Testis (tissue), 3 donors: ENCODE results near the gene AIMP1. TPM values are rescaled to one million over a fixed set of nuclear protein-coding genes. Genes with fewer than 3 reads are reported as not detected.

Experiments
- DNase-seq: peaks from one replicate; pipeline ENCODE4 v3.0.0-alpha.2; 2019
- H3K27ac ChIP-seq, 2 donors: fragments of 200-600 bp; sonication (generic); one replicate each; pipeline ENCODE4 v1.5.1; 2019
- H3K27me3 ChIP-seq: fragments of 200-600 bp; sonication (generic); one replicate; pipeline ENCODE4 v1.5.1; 2019
- H3K36me3 ChIP-seq: fragments of 200-600 bp; sonication (generic); one replicate; pipeline ENCODE4 v1.5.1; 2017; ENCODE audit warnings: low read depth; ENCODE audit errors: missing control alignments
- H3K4me1 ChIP-seq: fragments of 200-600 bp; sonication (generic); one replicate; pipeline ENCODE4 v1.5.1; 2019
- H3K4me3 ChIP-seq, 2 donors: fragments of 200-600 bp; sonication (generic); one replicate each; pipeline ENCODE4 v1.5.1; 2017 to 2019
- H3K9me3 ChIP-seq: fragments of 200-600 bp; sonication (generic); one replicate; pipeline ENCODE4 v1.5.1; 2017
- CTCF ChIP-seq, 3 experiments: fragments of 450-650 bp in 2 of 3; fragments of 200-600 bp in 1 of 3; sonication (generic) in 1 of 3; IDR thresholded peaks; one replicate each; pipeline ENCODE4 v1.5.1; 2016 to 2019; ENCODE audit warnings: antibody characterized with exemption in 3 of 3, mild to moderate bottlenecking in 2 of 3, moderate library complexity in 1 of 3
- POLR2A ChIP-seq: fragments of 450-650 bp; IDR thresholded peaks from one replicate; pipeline ENCODE4 v1.6.1; 2017; ENCODE audit warnings: antibody characterized with exemption, mild to moderate bottlenecking, moderate library complexity
- WGBS, 2 donors: methylation state at CpG; one replicate each; pipeline ENCODE4 v1.1.5; 2018; 5-methylcytosine and 5-hydroxymethylcytosine counted together
- intact Hi-C: fragments of 100-400 bp; cut with DNase I; formaldehyde crosslinking; loops from one replicate; pipeline ENCODE4 v1.15.1; 2023; ENCODE audit warnings: low total_unique reads
- polyA plus RNA-seq: library from polyadenylated mRNA; stranded (reverse); fragments of 350-450 nt; fragmentation: Illumina TruSeq; extraction: RNeasy Lipid Tissue Mini Kit (QIAGEN cat#74804); gene quantifications from one replicate; pipeline ENCODE4 v1.2.3, GENCODE V29; 2014; ENCODE audit warnings: low read depth, low replicate concordance; ENCODE audit not compliant: insufficient read depth
- total RNA-seq, 2 donors: library from RNA; depleted of rRNA; stranded (reverse); fragments of >200 nt; gene quantifications; one replicate each; pipeline ENCODE4 v1.2.3, GENCODE V29; 2016

AIMP1 gene
- total and polyA plus RNA-seq, 3 donors from 2014 or later: 17.7 to 26.3 (median 20.0) TPM

GRCh38 chr4:106301393-106302061 lies 14.8 kb upstream of the AIMP1 start:
- intact Hi-C loops: no loop called here
- WGBS, 2 donors: 74 to 79% methylated on average over 2 of the region's 2 CpGs
- no peak for DNase-seq
- H3K36me3 ChIP-seq: no peaks in the 10 kb centered on the region
- TF ChIP-seq CTCF (IDR thresholded peaks at IDR 0.05) (no peak), POLR2A (no peak)
- no peaks in the 10 kb centered on the region for H3K9me3 ChIP-seq
- no peak overlapping the region for H3K4me3 ChIP-seq
- no peak overlapping the region for H3K27ac ChIP-seq
- H3K27me3 ChIP-seq: no peaks in the 10 kb centered on the region
- no peaks in the 10 kb centered on the region for H3K4me1 ChIP-seq

DNA sequence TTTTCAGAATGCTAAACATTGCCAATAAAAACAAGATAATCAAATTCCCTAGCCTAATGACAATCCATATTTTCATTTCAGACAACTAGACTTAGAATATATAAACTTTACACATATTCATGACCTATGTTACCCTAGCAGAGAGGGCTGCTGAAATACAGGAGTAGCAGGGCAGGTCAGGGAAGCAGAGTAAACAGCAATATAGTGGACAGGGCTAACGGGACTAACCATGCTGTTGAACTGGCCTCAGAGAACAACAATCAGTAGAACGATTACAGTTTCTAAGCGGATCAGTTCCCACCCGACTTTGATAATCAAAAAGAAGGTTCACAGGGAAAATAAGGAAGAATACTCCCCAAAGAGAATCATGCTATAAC lies 14.3 kb upstream of the AIMP1 start:
- no peaks in the 10 kb centered on the region for H3K4me1 ChIP-seq
- H3K27me3 ChIP-seq: no peaks in the 10 kb centered on the region
- 73 to 81% methylated on average over 4 of the region's 4 CpGs for WGBS, 2 donors
- H3K9me3 ChIP-seq: no peaks in the 10 kb centered on the region
- no peaks in the 10 kb centered on the region for H3K36me3 ChIP-seq
- DNase-seq: no peak
- TF ChIP-seq POLR2A (no peak), CTCF (IDR thresholded peaks at IDR 0.05) (no peak)
- intact Hi-C loops: no loop called here
- no peak overlapping the region for H3K27ac ChIP-seq
- no peak overlapping the region for H3K4me3 ChIP-seq

DNA sequence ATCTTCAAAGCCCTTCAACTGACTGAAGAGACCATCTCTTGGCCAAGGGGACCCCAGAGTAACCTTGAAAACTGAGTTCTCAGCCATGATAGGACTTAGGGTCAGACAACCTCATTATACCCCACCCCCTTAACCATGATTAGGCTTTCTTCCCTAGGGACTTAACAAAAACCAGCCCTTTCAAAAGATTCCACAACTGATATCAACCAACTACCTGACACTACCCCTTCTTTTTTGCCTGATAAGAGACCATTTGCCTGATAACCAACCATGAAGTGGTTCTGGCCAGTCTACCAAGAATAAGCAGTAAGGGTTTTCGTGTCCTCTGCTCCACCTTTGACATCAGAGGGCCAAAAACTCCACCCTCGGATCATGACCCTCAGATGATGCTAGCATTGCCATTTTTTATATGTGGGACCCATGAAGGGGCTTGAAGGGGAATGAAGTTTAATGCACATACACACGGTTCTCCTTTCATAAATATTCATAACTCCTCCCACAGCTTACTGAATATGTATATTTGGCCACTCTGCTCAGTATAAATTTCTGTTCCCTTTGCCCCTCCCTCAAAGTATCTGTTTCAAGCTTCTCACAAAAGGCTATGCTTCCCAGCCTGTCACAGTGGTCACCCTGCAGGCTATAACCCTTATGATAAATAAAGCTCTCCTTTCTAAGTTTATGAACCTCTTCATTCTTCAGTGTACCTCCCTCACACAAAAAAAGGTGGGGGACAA lies 12.6 kb upstream of the AIMP1 start:
- no peaks in the 10 kb centered on the region for H3K36me3 ChIP-seq
- H3K27ac ChIP-seq: no peak overlapping the region
- intact Hi-C loops: no loop called here
- H3K4me3 ChIP-seq: no peak overlapping the region
- 84 to 91% methylated on average over 3 of the region's 3 CpGs for WGBS, 2 donors
- no peaks in the 10 kb centered on the region for H3K27me3 ChIP-seq
- DNase-seq: no peak
- no peak for TF ChIP-seq CTCF (IDR thresholded peaks at IDR 0.05)
- TF ChIP-seq POLR2A: no peak
- H3K4me1 ChIP-seq: no peaks in the 10 kb centered on the region
- no peaks in the 10 kb centered on the region for H3K9me3 ChIP-seq

GRCh38 chr4:106304632-106305031 lies 11.7 kb upstream of the AIMP1 start:
- Histone ChIP-seq H3K27ac (no peak overlapping the region), H3K9me3 (no peaks in the 10 kb centered on the region), H3K27me3 (no peaks in the 10 kb centered on the region), H3K36me3 (no peaks in the 10 kb centered on the region), H3K4me3 (no peak overlapping the region), H3K4me1 (no peaks in the 10 kb centered on the region)
- DNase-seq: no peak
- intact Hi-C loops: no loop called here
- TF ChIP-seq CTCF (IDR thresholded peaks at IDR 0.05) (no peak), POLR2A (no peak)
